HG03139 (cell line): ENCODE measurements around the gene ABCF3.

ENCODE experiments used
- ATAC-seq: cut with Tn5 transposase; IDR thresholded peaks from one replicate; pipeline ENCODE4 v1.9.1; 2021; ENCODE audit not compliant: unreplicated experiment

The ABCF3 gene

GRCh38 chr3:184230081-184230602 lies 44.1 kb downstream of the ABCF3 start:
- no peak for ATAC-seq

DNA sequence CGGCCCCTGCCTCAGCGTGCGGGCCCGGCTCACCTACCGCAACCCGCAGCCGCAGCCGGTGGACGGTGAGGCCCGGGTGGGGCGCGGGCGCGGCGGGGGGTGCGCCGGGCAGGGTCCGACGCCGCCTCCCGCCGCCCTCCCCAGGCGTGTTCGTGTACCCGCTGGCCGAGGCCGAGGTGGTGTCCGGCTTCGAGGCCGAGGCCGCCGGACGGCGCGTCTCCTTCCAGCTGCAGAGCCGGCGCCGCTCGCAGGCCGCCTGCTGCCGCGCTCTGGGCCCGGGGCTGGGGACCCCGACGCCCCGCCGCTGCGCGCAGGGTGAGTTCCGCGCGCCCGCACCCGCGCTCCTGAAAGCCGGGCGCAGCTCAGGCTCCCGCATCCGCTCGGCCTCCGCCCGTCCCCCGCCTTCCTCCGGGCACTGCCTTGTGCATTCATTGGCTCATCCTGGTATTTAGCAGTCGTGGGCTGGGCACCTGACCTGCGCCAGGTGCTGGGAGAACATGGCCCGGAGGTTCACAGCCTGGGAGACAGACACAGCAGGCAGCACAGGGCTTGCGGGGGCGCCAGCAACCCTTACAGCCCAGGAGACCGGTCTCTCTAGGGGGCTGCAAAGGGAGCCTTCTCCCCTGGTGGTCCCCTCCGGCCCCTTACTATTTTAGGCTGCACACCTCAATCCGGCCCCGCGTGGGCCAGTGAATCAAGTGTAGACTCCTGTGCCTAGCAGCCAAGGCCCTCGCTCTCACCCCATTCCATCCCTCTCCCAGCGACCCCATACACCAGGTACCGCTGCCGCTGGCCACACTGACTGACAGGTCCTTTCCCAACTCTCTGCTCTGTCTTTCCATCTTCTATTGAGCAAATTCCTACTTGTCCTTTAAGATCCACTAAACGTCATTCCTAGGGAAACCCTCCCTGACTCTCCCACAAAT lies 44.9 kb downstream of the ABCF3 start:
- ATAC-seq = no peak

- ATAC-seq = no peak
Observed at GRCh38 chr3:184231671-184232070, 45.7 kb downstream of the ABCF3 start.

DNA sequence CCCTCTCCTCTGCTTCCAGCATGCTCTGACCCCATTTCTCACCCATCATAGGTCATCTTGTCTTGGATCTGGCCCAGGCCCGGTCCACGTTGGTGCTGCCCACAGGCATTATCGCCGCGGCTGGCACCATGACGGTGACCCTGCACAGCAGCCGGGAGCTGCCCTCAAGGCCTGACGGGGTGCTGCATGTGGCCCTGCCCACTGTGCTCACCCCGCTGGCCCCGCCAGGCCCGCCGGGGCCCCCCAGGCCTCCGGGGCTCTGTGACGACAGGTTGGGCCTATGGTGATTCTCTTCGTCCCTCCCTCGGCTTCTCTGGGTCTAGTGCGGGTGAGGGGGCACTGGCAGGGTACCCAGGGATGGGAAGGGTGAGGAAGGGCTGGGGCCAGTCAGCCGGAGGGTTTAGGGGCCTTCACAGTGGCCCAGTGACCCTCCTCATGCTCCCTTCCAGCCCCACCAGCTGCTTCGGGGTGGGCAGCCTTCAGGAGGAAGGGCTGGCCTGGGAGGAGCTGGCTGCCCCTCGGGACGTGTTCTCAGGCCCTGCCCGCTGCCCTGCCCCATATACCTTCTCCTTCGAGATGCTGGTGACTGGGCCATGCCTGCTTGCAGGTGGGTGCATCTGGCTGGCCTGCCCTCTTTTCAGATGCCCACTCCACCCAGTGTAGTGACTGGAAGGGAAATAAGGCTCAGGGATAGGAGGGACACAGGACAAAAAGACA lies 47.3 kb downstream of the ABCF3 start:
- no peak for ATAC-seq

GRCh38 chr3:184234224-184234623 lies 48.2 kb downstream of the ABCF3 start:
- ATAC-seq = no peak

DNA sequence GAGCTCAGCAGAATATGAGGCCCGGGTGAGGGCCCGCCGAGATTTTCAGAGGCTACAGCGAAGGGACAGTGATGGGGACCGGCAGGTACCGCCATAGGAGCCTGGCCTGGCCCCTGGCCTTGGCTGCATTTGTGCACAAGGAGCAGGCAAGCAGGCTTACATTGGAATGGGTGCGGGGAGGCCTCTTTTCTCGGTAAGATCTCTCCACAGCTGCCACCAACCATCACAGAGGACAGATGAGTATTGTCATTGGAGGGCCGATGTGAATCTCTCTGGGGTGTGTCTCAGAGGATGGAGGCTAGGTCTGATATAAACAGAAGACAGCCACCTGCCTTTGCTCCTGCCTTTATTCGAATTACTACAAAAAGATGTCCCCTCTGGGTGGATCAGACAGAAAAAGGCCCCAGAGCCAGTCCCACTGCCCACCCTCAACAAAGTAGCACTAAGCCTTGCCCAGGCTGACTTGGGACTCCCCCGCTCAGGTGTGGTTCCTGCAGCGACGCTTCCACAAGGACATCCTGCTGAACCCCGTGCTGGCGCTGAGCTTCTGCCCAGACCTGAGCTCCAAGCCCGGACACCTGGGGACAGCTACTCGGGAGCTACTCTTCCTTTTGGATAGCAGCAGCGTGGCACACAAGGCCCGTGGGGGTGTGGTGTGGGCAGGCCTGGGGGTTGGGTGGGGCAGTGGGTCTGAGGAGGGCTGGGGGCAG lies 48.8 kb downstream of the ABCF3 start:
- no peak for ATAC-seq

DNA sequence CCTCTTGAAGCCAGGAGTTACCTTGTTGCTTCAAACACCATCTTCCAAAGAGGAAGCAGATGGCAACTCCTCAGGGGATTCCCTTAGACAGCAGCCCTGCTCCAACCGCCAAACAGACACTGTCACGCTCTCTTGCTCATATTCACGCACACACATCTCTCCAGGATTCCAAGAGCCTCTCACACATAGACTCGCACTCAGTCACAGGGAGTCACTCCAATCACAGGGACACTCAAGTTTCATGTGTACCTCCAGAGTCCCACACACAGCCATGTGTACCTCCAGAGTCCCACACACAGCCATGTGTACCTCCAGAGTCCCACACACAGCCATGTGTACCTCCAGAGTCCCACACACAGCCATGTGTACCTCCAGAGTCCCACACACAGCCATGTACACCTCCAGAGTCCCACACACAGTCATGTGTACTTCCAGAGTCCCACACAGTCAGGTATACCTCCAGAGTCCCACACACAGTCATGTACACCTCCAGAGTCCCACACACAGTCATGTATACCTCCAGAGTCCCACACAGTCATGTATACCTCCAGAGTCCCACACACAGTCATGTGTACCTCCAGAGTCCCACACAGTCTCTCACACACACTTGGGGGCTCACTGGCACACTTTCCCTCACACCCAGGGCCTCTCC lies 49.5 kb downstream of the ABCF3 start:
- ATAC-seq = no peak

DNA sequence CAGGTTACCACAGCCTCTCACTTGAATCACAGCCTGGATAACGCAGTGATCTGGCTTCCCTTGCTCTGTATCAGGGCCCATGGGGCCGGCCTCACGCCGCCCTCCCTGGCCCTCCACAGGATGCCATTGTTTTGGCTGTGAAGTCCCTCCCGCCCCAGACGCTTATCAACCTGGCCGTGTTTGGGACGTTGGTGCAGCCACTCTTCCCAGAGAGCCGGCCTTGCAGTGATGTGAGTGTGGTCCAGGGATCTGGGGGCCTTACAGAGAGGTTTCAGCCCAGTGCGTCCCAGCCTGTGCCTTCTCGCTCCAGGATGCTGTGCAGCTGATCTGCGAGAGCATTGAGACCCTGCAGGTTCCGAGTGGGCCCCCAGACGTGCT lies 50.0 kb downstream of the ABCF3 start:
- no peak for ATAC-seq

- no peak for ATAC-seq
Observed at GRCh38 chr3:184236636-184237035, 50.6 kb downstream of the ABCF3 start.

GRCh38 chr3:184237211-184237610 lies 51.2 kb downstream of the ABCF3 start:
- no peak for ATAC-seq

- no peak for ATAC-seq
Observed at GRCh38 chr3:184237807-184238206, 51.8 kb downstream of the ABCF3 start.

DNA sequence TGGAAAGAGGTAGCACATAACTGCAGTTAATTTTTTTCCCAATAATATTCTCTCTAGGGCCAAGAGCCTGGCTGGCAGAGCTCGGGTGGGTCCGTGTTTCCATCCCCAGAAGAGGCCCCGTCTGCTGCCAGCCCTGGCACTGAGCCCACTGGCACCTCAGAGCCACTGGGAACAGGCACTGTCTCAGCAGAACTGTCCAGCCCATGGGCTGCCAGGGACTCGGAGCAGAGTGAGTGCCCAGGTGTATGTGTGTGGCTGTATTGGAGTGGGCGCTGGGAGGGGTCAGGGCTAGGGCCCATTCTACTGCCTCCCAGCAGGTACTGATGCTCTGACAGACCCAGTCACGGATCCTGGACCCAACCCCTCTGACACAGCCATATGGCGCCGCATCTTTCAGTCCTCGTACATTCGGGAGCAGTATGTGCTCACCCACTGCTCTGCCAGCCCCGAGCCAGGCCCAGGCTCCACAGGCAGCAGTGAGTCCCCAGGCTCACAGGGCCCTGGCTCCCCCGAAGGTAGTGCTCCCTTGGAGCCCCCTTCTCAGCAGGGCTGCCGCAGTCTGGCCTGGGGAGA lies 52.3 kb downstream of the ABCF3 start:
- no peak for ATAC-seq

GRCh38 chr3:184239221-184239620 lies 53.2 kb downstream of the ABCF3 start:
- no peak for ATAC-seq

- no peak for ATAC-seq
Observed at GRCh38 chr3:184239708-184240107, 53.7 kb downstream of the ABCF3 start.

GRCh38 chr3:184240384-184241140 lies 54.6 kb downstream of the ABCF3 start:
- no peak for ATAC-seq

- ATAC-seq = no peak
Observed at GRCh38 chr3:184241141-184241446, 55.1 kb downstream of the ABCF3 start.

GRCh38 chr3:184241447-184242296 lies 55.7 kb downstream of the ABCF3 start:
- no peak for ATAC-seq

DNA sequence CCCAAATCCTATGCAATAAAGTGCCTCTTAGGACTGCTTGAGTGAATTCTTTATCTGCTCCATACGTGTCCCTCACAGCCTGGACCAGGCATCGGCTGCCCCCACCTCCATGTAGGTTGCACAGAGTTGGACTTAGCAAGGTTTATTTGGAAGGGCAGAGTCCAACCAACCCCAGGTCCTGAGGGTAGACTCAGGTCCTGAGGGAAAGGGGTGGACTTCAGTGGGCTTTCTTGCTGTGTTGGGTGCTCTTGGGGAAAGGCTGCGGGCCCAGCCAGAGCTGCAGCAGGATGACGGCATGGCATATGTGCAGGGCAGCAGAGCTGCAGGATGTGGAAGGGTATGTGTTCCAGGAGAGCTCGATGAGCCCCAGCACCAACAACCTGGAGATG lies 56.3 kb downstream of the ABCF3 start:
- no peak for ATAC-seq
